Measurements from ENCODE around the gene HCFC1R1. TPM values are rescaled to one million over a fixed set of nuclear protein-coding genes. Genes with fewer than 3 reads are reported as not detected.
"Not testable (repeated sequence)": the region's sequence is repeated elsewhere in the genome, so short reads cannot be mapped to it uniquely, and the experiment has no call there.

HCFC1R1 gene
- 10 to 100 TPM; 10.6 to 14.4 TPM for total RNA-seq
- 7.8 to 9.9 reads per million in 2 donors for total RNA-seq

GRCh38 chr16:3023669-3024478, at the start of gene HCFC1R1, which contains the start of gene THOC6:
TSS of gene HCFC1R1 (minus strand) at chr16:3023942. CDS start at chr16:3023941, 1 bp downstream.
TSS of gene THOC6 (plus strand) at chr16:3024035. CDS start at chr16:3024327, 292 bp downstream.
- DNase-seq (peak; percentile 89 to 90 (median 90)), ATAC-seq (peak; percentile 88)
- Mint-ChIP-seq H3K4me1 (peaks cover 36% of the 10 kb centered on the region), H3K4me3 (peak within 1 kb of the TSS; percentile 90), H3K27ac (peak within 1 kb of the TSS; percentile 86), H3K27me3 (peaks cover 2% of the 10 kb centered on the region), H3K36me3 (ENCODE audit: low read depth) (no peaks in the 10 kb centered on the region)
- no peaks in the 10 kb centered on the region for H3K9me3 ChIP-seq (ENCODE audit: control insufficient read depth, low read length, poor library complexity, severe bottlenecking)

- Mint-ChIP-seq H3K4me3 (peak overlapping the region; percentile 91), H3K4me1 (peaks cover 74% of the 10 kb centered on the region), H3K27ac (peak overlapping the region; percentile 98), H3K27me3 (no peaks in the 10 kb centered on the region), H3K36me3 (ENCODE audit: low read depth) (peaks cover 5% of the 10 kb centered on the region)
- ATAC-seq (no peak), DNase-seq (no peak)
- H3K9me3 ChIP-seq (ENCODE audit: control insufficient read depth, low read length, poor library complexity, severe bottlenecking): no peaks in the 10 kb centered on the region
These were observed 49.7 kb upstream of the HCFC1R1 start for GRCh38 chr16:3073448-3073847.

- Mint-ChIP-seq H3K4me3 (peak overlapping the region; percentile 91), H3K27ac (peak overlapping the region; percentile 98), H3K4me1 (peaks cover 71% of the 10 kb centered on the region)
- peak in 1 of 3 donors; percentile 37 for DNase-seq
- not testable (repeated sequence) for H3K27me3 Mint-ChIP-seq; H3K36me3 Mint-ChIP-seq (ENCODE audit: low read depth); H3K9me3 ChIP-seq (ENCODE audit: control insufficient read depth, low read length, poor library complexity, severe bottlenecking)
- peak; percentile 33 for ATAC-seq
These were observed 49.0 kb upstream of the HCFC1R1 start for GRCh38 chr16:3072576-3073263.

- Mint-ChIP-seq H3K27ac (peak overlapping the region; percentile 98), H3K4me1 (peaks cover 72% of the 10 kb centered on the region), H3K4me3 (peak overlapping the region; percentile 77), H3K36me3 (ENCODE audit: low read depth) (peaks cover 11% of the 10 kb centered on the region)
- not testable (repeated sequence) for H3K27me3 Mint-ChIP-seq; H3K9me3 ChIP-seq (ENCODE audit: control insufficient read depth, low read length, poor library complexity, severe bottlenecking); ATAC-seq; DNase-seq
These were observed 48.4 kb upstream of the HCFC1R1 start for GRCh38 chr16:3072148-3072547.

- no peaks in the 10 kb centered on the region for H3K9me3 ChIP-seq (ENCODE audit: control insufficient read depth, low read length, poor library complexity, severe bottlenecking)
- Mint-ChIP-seq H3K27me3 (no peaks in the 10 kb centered on the region), H3K4me3 (peak overlapping the region; percentile 77), H3K36me3 (ENCODE audit: low read depth) (peaks cover 13% of the 10 kb centered on the region), H3K27ac (peak overlapping the region; percentile 98), H3K4me1 (peaks cover 70% of the 10 kb centered on the region)
- ATAC-seq (no peak), DNase-seq (no peak)
These were observed 47.9 kb upstream of the HCFC1R1 start for GRCh38 chr16:3071655-3072054.

GRCh38 chr16:3070608-3071111, 46.9 kb upstream of the HCFC1R1 start:
- H3K4me1 Mint-ChIP-seq: peaks cover 66% of the 10 kb centered on the region
- peak overlapping the region; percentile 77 for H3K4me3 Mint-ChIP-seq
- H3K27me3 Mint-ChIP-seq: no peaks in the 10 kb centered on the region
- no peaks in the 10 kb centered on the region for H3K9me3 ChIP-seq (ENCODE audit: control insufficient read depth, low read length, poor library complexity, severe bottlenecking)
- H3K27ac Mint-ChIP-seq: peak overlapping the region; percentile 100
- H3K36me3 Mint-ChIP-seq (ENCODE audit: low read depth): peaks cover 15% of the 10 kb centered on the region
- no peak for ATAC-seq
- no peak for DNase-seq

GRCh38 chr16:3069146-3069545, 45.4 kb upstream of the HCFC1R1 start:
- peaks cover 18% of the 10 kb centered on the region for H3K36me3 Mint-ChIP-seq (ENCODE audit: low read depth)
- not testable (repeated sequence) for ATAC-seq; DNase-seq; H3K9me3 ChIP-seq (ENCODE audit: control insufficient read depth, low read length, poor library complexity, severe bottlenecking); H3K27me3 Mint-ChIP-seq
- peaks cover 61% of the 10 kb centered on the region for H3K4me1 Mint-ChIP-seq
- peak overlapping the region; percentile 100 for H3K27ac Mint-ChIP-seq
- H3K4me3 Mint-ChIP-seq: peak overlapping the region; percentile 71

GRCh38 chr16:3068487-3068886, 44.7 kb upstream of the HCFC1R1 start:
- no peak for DNase-seq
- Mint-ChIP-seq H3K27me3 (no peaks in the 10 kb centered on the region), H3K36me3 (ENCODE audit: low read depth) (peaks cover 16% of the 10 kb centered on the region), H3K4me1 (peaks cover 58% of the 10 kb centered on the region), H3K4me3 (peak overlapping the region; percentile 99), H3K27ac (peak overlapping the region; percentile 100)
- H3K9me3 ChIP-seq (ENCODE audit: control insufficient read depth, low read length, poor library complexity, severe bottlenecking): no peaks in the 10 kb centered on the region
- ATAC-seq: no peak

GRCh38 chr16:3066440-3066748, 42.7 kb upstream of the HCFC1R1 start:
- ATAC-seq (no peak), DNase-seq (no peak)
- Mint-ChIP-seq H3K27ac (peak overlapping the region; percentile 100), H3K4me3 (peak overlapping the region; percentile 99), H3K4me1 (peaks cover 51% of the 10 kb centered on the region), H3K36me3 (ENCODE audit: low read depth) (peaks cover 16% of the 10 kb centered on the region), H3K27me3 (no peaks in the 10 kb centered on the region)
- no peaks in the 10 kb centered on the region for H3K9me3 ChIP-seq (ENCODE audit: control insufficient read depth, low read length, poor library complexity, severe bottlenecking)

GRCh38 chr16:3065742-3066439, 42.1 kb upstream of the HCFC1R1 start:
- peaks cover 46% of the 10 kb centered on the region for H3K4me1 Mint-ChIP-seq
- H3K27ac Mint-ChIP-seq: peak overlapping the region; percentile 100
- DNase-seq: no peak
- H3K27me3 Mint-ChIP-seq: no peaks in the 10 kb centered on the region
- H3K9me3 ChIP-seq (ENCODE audit: control insufficient read depth, low read length, poor library complexity, severe bottlenecking): no peaks in the 10 kb centered on the region
- peak overlapping the region; percentile 99 for H3K4me3 Mint-ChIP-seq
- peaks cover 16% of the 10 kb centered on the region for H3K36me3 Mint-ChIP-seq (ENCODE audit: low read depth)
- ATAC-seq: peak; percentile 25

GRCh38 chr16:3065069-3065741, 41.5 kb upstream of the HCFC1R1 start, which contains the start of gene IL32:
TSS of gene IL32 (plus strand) at chr16:3065640. CDS start at chr16:3065812, 172 bp downstream.
- peak; percentile 43 to 58 (median 55) for DNase-seq
- peak within 1 kb of the TSS; percentile 100 for H3K27ac Mint-ChIP-seq
- H3K9me3 ChIP-seq (ENCODE audit: control insufficient read depth, low read length, poor library complexity, severe bottlenecking): no peaks in the 10 kb centered on the region
- H3K27me3 Mint-ChIP-seq: no peaks in the 10 kb centered on the region
- ATAC-seq: peak; percentile 78
- H3K36me3 Mint-ChIP-seq (ENCODE audit: low read depth): peaks cover 16% of the 10 kb centered on the region
- peaks cover 45% of the 10 kb centered on the region for H3K4me1 Mint-ChIP-seq
- H3K4me3 Mint-ChIP-seq: peak within 1 kb of the TSS; percentile 99

- Mint-ChIP-seq H3K4me1 (peaks cover 39% of the 10 kb centered on the region), H3K27me3 (no peaks in the 10 kb centered on the region), H3K27ac (peak overlapping the region; percentile 100), H3K36me3 (ENCODE audit: low read depth) (peaks cover 14% of the 10 kb centered on the region), H3K4me3 (peak overlapping the region; percentile 99)
- no peaks in the 10 kb centered on the region for H3K9me3 ChIP-seq (ENCODE audit: control insufficient read depth, low read length, poor library complexity, severe bottlenecking)
- DNase-seq: no peak
- ATAC-seq: no peak
These were observed 40.1 kb upstream of the HCFC1R1 start for GRCh38 chr16:3063625-3064386.
